Neutrophil (primary cell): ENCODE measurements around the gene CLCNKA.

ENCODE experiments used
- H3K27ac ChIP-seq: fragments of 200-600 bp; sonication (generic); 2 replicates; pipeline ENCODE4 v1.5.1; 2016; ENCODE audit warnings: mild to moderate bottlenecking, moderate library complexity
- H3K27me3 ChIP-seq: fragments of 200-600 bp; sonication (generic); 2 replicates; pipeline ENCODE4 v1.6.0; 2016; ENCODE audit warnings: mild to moderate bottlenecking
- H3K36me3 ChIP-seq: fragments of 200-600 bp; sonication (generic); 2 replicates; pipeline ENCODE4 v1.5.1; 2017
- H3K4me1 ChIP-seq, 2 experiments: fragments of 200-600 bp in 1 of 2; sonication (generic) in 1 of 2; 1 replicate in 1 of 2; 2 replicates in 1 of 2; pipeline versions ENCODE4 v1.5.1 to v1.6.1; 2013 to 2016; ENCODE audit warnings: low read depth in 1 of 2, low read length in 1 of 2, mild to moderate bottlenecking in 1 of 2, moderate library complexity in 1 of 2; ENCODE audit not compliant: control insufficient read depth in 1 of 2, insufficient read depth in 1 of 2
- H3K4me3 ChIP-seq, 2 experiments: fragments of 200-600 bp in 1 of 2; sonication (generic) in 1 of 2; 1 replicate in 1 of 2; 2 replicates in 1 of 2; pipeline ENCODE4 v1.5.1; 2013 to 2016; ENCODE audit warnings: low read depth in 1 of 2, low read length in 1 of 2, mild to moderate bottlenecking in 1 of 2, moderate library complexity in 1 of 2
- H3K9me3 ChIP-seq: fragments of 200-600 bp; sonication (generic); 2 replicates; pipeline ENCODE4 v1.5.1; 2016
- TF ChIP-seq, protein P1 (sequence below): fragments of 200-600 bp; sonication (generic); IDR thresholded peaks from 2 replicates; pipeline ENCODE4 v1.5.1; 2016; ENCODE audit warnings: antibody characterized with exemption

The CLCNKA gene

DNA sequence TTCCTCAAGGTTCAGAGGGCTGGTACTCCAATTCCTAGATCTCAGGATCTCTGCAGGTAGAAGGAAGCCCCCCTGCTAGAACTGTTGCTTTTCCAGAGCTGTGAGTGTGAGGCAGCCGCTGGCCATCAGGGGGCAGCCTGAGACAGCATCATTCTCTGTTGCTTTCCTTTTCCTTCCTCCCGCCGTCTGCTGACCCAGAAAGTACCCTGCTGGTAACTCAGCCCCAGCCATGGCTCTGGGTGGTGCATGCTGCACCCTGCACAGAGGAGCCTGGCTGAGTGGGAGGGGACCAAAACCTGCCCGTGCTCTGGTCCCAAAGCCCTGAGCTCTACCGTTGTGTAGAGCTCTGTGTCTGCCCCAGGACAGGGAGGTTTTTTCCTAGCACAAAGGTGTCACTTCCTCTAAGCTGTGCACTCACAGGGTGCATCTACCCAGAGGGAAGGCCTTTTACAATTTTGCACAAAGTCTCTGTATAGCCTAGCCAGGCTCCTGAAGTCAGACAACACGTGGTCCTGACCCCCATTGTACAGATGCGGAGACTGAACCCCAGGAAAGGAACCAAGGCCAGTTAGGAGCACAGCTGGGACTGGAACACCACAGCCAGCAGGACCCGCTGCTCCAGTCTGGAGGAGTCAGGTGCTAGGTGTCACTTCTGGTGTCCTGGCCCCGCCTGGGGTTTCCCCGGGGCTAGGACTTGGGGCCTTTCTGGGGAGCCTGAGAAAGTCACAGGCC is 57.3 kb downstream of the CLCNKA start:
- no peaks in the 10 kb centered on the region for H3K36me3 ChIP-seq
- H3K4me3 ChIP-seq = no peak overlapping the region
- H3K27ac ChIP-seq = no peak overlapping the region
- no peaks in the 10 kb centered on the region for H3K9me3 ChIP-seq
- H3K27me3 ChIP-seq = peaks cover 20% of the 10 kb centered on the region
- no peaks in the 10 kb centered on the region for H3K4me1 ChIP-seq
- TF ChIP-seq, protein P1, sequence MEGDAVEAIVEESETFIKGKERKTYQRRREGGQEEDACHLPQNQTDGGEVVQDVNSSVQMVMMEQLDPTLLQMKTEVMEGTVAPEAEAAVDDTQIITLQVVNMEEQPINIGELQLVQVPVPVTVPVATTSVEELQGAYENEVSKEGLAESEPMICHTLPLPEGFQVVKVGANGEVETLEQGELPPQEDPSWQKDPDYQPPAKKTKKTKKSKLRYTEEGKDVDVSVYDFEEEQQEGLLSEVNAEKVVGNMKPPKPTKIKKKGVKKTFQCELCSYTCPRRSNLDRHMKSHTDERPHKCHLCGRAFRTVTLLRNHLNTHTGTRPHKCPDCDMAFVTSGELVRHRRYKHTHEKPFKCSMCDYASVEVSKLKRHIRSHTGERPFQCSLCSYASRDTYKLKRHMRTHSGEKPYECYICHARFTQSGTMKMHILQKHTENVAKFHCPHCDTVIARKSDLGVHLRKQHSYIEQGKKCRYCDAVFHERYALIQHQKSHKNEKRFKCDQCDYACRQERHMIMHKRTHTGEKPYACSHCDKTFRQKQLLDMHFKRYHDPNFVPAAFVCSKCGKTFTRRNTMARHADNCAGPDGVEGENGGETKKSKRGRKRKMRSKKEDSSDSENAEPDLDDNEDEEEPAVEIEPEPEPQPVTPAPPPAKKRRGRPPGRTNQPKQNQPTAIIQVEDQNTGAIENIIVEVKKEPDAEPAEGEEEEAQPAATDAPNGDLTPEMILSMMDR = peak; percentile 37

DNA sequence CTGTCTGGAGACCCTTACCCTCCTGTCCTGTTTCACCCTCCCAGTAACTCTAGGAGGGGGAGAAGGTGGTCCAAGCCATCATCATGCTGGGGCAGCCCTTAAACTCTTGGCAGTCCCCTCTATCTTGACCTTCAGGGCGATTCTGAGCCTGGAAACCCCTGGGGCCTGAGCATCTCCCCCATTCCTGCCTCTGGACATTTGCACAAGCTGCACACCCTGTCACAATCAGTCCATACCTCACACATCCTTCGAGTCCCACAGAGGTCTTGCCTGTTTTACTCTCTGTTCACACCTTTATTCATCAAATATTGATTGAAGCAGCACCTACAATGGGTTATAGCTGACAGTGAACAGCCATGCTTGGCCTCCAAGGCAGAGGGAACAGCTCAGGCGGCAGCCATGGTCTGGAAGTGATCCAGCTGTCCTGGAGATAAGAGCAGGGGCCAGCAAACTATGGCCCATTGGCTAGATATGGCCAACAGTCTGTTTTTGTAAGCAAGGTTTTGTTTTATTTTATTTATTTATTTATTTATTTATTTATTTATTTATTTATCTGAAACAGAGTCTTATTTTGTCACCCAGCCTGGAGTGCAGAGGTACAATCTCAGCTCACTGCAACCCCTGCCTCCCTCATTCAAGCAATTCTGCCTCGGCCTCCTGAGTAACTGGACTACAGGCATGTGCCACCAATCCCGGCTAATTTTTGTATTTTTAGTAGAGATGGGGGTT is 58.8 kb downstream of the CLCNKA start:
- TF ChIP-seq, protein P1 = no peak
- H3K4me1 ChIP-seq = no peaks in the 10 kb centered on the region

DNA sequence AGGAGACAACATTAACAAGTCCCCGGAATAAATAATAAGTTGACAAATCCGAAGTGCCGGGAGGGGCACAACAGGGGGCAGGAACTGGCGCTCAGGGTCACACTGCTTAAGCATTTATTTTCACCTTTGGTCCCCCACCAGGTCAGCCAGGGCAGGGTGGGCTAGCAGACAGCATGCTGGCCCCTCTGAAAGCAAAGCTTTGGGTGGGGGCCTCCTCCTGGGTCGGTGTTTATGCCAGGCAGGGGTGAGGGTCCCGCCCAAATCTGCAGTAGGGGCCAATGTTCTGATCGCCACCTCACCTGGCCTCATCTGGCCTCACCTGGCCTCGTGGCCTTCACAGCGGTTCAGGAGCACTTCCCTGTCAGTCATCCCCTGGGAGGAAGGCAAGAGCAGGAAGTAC is 59.8 kb downstream of the CLCNKA start:
- Histone ChIP-seq H3K4me3 (no peak overlapping the region), H3K27ac (no peak overlapping the region), H3K9me3 (no peaks in the 10 kb centered on the region), H3K4me1 (no peaks in the 10 kb centered on the region), H3K36me3 (no peaks in the 10 kb centered on the region), H3K27me3 (no peaks in the 10 kb centered on the region)
- TF ChIP-seq, protein P1 = no peak

More for the DNA sequence above, 58.8 kb downstream of the CLCNKA start:
- H3K27me3 ChIP-seq = peaks cover 5% of the 10 kb centered on the region
- H3K9me3 ChIP-seq = no peaks in the 10 kb centered on the region
- no peak overlapping the region for H3K4me3 ChIP-seq
- H3K27ac ChIP-seq = no peak overlapping the region
- no peaks in the 10 kb centered on the region for H3K36me3 ChIP-seq

DNA sequence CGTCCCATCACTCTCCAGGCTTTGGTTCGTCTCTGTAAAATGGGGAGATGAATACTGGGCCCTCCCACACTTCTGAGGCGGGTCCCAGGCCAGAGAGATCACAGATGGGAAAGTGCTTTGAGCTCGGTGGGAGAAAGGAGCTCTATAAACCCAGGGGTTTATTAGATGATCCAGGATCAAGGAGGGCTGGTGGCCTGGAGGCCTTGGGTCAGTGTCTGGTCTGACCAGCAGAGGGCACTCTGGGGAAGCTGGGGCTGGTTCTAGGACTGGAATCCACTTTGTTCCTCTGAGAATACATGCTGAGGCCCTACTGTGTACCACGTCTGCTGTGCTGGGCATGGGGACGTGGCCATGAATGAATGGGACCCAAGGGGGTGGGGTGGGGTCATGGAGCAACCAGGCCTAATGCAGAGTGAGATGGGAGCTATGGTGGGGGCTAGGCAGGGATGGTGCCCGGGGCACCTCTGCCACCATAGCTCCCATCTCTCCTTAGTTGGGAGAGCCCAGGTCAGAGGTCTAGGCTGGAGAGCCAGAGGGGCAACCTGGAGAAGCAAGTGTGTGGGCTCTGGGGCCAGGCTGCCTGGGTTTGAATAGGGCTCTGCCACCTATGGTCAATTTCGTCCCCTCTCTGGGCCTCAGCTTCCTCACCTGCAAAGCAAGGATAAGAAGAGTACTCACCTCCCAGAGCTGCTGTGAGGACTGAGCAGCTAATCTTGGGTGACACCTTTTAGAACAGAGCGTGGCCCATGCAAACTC is 60.6 kb downstream of the CLCNKA start:
- no peaks in the 10 kb centered on the region for H3K27me3 ChIP-seq
- H3K9me3 ChIP-seq = no peaks in the 10 kb centered on the region
- TF ChIP-seq, protein P1 = peak; percentile 29
- H3K4me3 ChIP-seq = no peak overlapping the region
- H3K36me3 ChIP-seq = no peaks in the 10 kb centered on the region
- no peaks in the 10 kb centered on the region for H3K4me1 ChIP-seq
- no peak overlapping the region for H3K27ac ChIP-seq

DNA sequence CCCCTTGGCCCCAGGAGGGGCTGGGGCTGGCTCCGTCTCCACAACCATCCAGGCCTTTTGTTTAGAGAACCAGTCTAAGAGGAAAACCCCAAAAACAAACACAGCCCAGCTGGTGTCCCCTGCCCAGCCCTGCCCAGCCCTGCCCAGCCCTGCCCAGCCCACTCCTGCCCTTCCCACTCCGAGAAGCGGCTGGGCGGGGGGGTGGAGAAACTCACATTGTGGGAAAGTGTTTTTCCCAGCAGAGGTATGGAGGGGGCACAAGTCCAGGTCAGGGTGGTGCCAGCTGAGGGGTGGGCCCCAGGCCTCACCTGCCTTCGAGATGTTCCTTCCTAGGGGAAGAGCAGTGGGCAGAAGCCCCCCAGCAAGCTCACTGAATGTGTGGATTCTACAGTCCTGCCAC is 61.6 kb downstream of the CLCNKA start:
- Histone ChIP-seq H3K4me1 (no peaks in the 10 kb centered on the region), H3K27ac (no peak overlapping the region), H3K36me3 (no peaks in the 10 kb centered on the region), H3K9me3 (no peaks in the 10 kb centered on the region), H3K27me3 (no peaks in the 10 kb centered on the region), H3K4me3 (no peak overlapping the region)
- TF ChIP-seq, protein P1 = no peak
